Activated CD4-positive, alpha-beta T cell treated with anti-CD3 and anti-CD28 coated beads, Interleukin-2, amount 10 ng/mL, durations not matched to agents 24 days and 14 days (primary cell): ENCODE results near the gene CD4. TPM values are rescaled to one million over a fixed set of nuclear protein-coding genes. Genes with fewer than 3 reads are reported as not detected.
A peak's percentile ranks its signal among the peaks of the same experiment; 100 is the strongest.
"Not testable (repeated sequence)": the region's sequence is repeated elsewhere in the genome, so short reads cannot be mapped to it uniquely, and the experiment has no call there.

Source experiments
- DNase-seq: peaks from one replicate; pipeline ENCODE4 v3.0.0; 2022
- H3K27ac Mint-ChIP-seq: one replicate; pipeline ENCODE4 v1.8.0; 2022; ENCODE audit warnings: mild to moderate bottlenecking, mixed read lengths
- H3K27me3 Mint-ChIP-seq: one replicate; pipeline ENCODE4 v1.8.0; 2022; ENCODE audit warnings: mixed read lengths
- H3K36me3 Mint-ChIP-seq: one replicate; pipeline ENCODE4 v1.8.0; 2022; ENCODE audit warnings: low read depth, mild to moderate bottlenecking, mixed read lengths
- H3K4me1 Mint-ChIP-seq: one replicate; pipeline ENCODE4 v1.8.0; 2021; ENCODE audit warnings: mixed read lengths
- H3K4me3 Mint-ChIP-seq: one replicate; pipeline ENCODE4 v1.8.0; 2022; ENCODE audit warnings: mild to moderate bottlenecking, moderate library complexity, mixed read lengths
- H3K9me3 Mint-ChIP-seq: one replicate; pipeline ENCODE4 v1.8.0; 2021; ENCODE audit warnings: mixed read lengths
- intact Hi-C: fragments of 100-400 bp; cut with micrococcal nuclease; formaldehyde crosslinking; loops from one replicate; pipeline ENCODE4 v1.15.1; 2023
- total RNA-seq: library from RNA; stranded (reverse); gene quantifications from 2 replicates; pipeline ENCODE4 v1.2.3, GENCODE V29; 2022

The CD4 gene
- total RNA-seq, 1 donor from 2014 or later = 271 TPM

GRCh38 chr12:6866163-6866919 is 77.0 kb downstream of the CD4 start:
- peaks cover 71% of the 10 kb centered on the region for H3K36me3 Mint-ChIP-seq
- DNase-seq = no peak
- H3K27me3 Mint-ChIP-seq = no peaks in the 10 kb centered on the region
- H3K9me3 Mint-ChIP-seq = no peaks in the 10 kb centered on the region
- H3K4me3 Mint-ChIP-seq = peak overlapping the region; percentile 89
- H3K4me1 Mint-ChIP-seq = peaks cover 41% of the 10 kb centered on the region
- H3K27ac Mint-ChIP-seq = peak overlapping the region; percentile 29
- intact Hi-C loops = no loop called here

- intact Hi-C loops = loop anchor here (1.0 kb wide), 1 partner anchor 15 kb away; the partner anchor contains the start of gene USP5
- peaks cover 75% of the 10 kb centered on the region for H3K36me3 Mint-ChIP-seq
Measured at GRCh38 chr12:6866920-6867412, 77.6 kb downstream of the CD4 start.

GRCh38 chr12:6867413-6868210 is 78.3 kb downstream of the CD4 start, which contains the start of gene TPI1:
Gene TPI1 (plus strand): TSS chr12:6867531. CDS start chr12:6867567, 36 bp downstream.
- H3K36me3 Mint-ChIP-seq = peaks cover 74% of the 10 kb centered on the region
- intact Hi-C loops = loop anchor here (1.0 kb wide), 2 partner anchors 15 to 333 kb away; partner anchors contain the start of genes GAPDH and USP5
- H3K4me1 Mint-ChIP-seq = peaks cover 50% of the 10 kb centered on the region
- H3K27ac Mint-ChIP-seq = peak within 1 kb of the TSS; percentile 99
- H3K27me3 Mint-ChIP-seq = no peaks in the 10 kb centered on the region
- H3K4me3 Mint-ChIP-seq = peak within 1 kb of the TSS; percentile 89
- DNase-seq = peak; percentile 94
- no peaks in the 10 kb centered on the region for H3K9me3 Mint-ChIP-seq

More at GRCh38 chr12:6866920-6867412, 77.6 kb downstream of the CD4 start:
- Mint-ChIP-seq H3K9me3 (no peaks in the 10 kb centered on the region), H3K27ac (peak overlapping the region; percentile 99), H3K27me3 (no peaks in the 10 kb centered on the region), H3K4me1 (peaks cover 46% of the 10 kb centered on the region), H3K4me3 (peak overlapping the region; percentile 89)
- DNase-seq = no peak

GRCh38 chr12:6868211-6869048 is 79.1 kb downstream of the CD4 start:
- H3K4me3 Mint-ChIP-seq = peak overlapping the region; percentile 89
- peaks cover 70% of the 10 kb centered on the region for H3K36me3 Mint-ChIP-seq
- peak; percentile 73 for DNase-seq
- intact Hi-C loops = loop anchor here (1.0 kb wide), 1 partner anchor 334 kb away; the partner anchor contains the start of gene GAPDH
- peak overlapping the region; percentile 93 for H3K27ac Mint-ChIP-seq
- H3K9me3 Mint-ChIP-seq = no peaks in the 10 kb centered on the region
- H3K4me1 Mint-ChIP-seq = peaks cover 50% of the 10 kb centered on the region
- H3K27me3 Mint-ChIP-seq = no peaks in the 10 kb centered on the region

GRCh38 chr12:6869049-6870021 is 80.0 kb downstream of the CD4 start:
- H3K9me3 Mint-ChIP-seq = no peaks in the 10 kb centered on the region
- no peaks in the 10 kb centered on the region for H3K27me3 Mint-ChIP-seq
- intact Hi-C loops = loop anchor here (5.0 kb wide), 3 partner anchors 68 to 262 kb away; partner anchors contain the start of genes CHD4 and LPCAT3

GRCh38 chr12:6870304-6870703 is 81.0 kb downstream of the CD4 start:
- DNase-seq, H3K27me3 Mint-ChIP-seq, H3K9me3 Mint-ChIP-seq: not testable (repeated sequence)
- peaks cover 64% of the 10 kb centered on the region for H3K36me3 Mint-ChIP-seq
- peak overlapping the region; percentile 93 for H3K27ac Mint-ChIP-seq
- H3K4me1 Mint-ChIP-seq = peaks cover 57% of the 10 kb centered on the region
- intact Hi-C loops = loop anchor here (5.0 kb wide), 3 partner anchors 67 to 263 kb away; partner anchors contain the start of genes CHD4 and LPCAT3
- peak overlapping the region; percentile 89 for H3K4me3 Mint-ChIP-seq

More at GRCh38 chr12:6869049-6870021, 80.0 kb downstream of the CD4 start:
- Mint-ChIP-seq H3K4me3 (peak overlapping the region; percentile 89), H3K4me1 (peaks cover 54% of the 10 kb centered on the region), H3K36me3 (peaks cover 68% of the 10 kb centered on the region), H3K27ac (peak overlapping the region; percentile 93)
- DNase-seq = peak; percentile 96

Other genes starting within 250 kb of the CD4 start
- gene IFFO1, start 233.5 kb upstream of the CD4 start, total RNA-seq = 16.0 and 16.9 TPM in 2 replicates
- gene NOP2, start 221.2 kb upstream of the CD4 start, total RNA-seq = 192 and 193 TPM in 2 replicates
- gene CHD4, start 182.1 kb upstream of the CD4 start, total RNA-seq = 356 and 363 TPM in 2 replicates
- 3.3 and 4.2 TPM in 2 replicates for gene LPAR5, start 153.6 kb upstream of the CD4 start, total RNA-seq
- gene ACRBP, start 142.1 kb upstream of the CD4 start, total RNA-seq = 0.47 and 0.64 TPM in 2 replicates
- 13.7 and 15.8 TPM in 2 replicates for gene ING4, start 126.4 kb upstream of the CD4 start, total RNA-seq
- gene ZNF384, start 100.2 kb upstream of the CD4 start, total RNA-seq = 83.6 and 84.4 TPM in 2 replicates
- gene PIANP, start 88.7 kb upstream of the CD4 start, total RNA-seq = 0.09 TPM in 1 of 2 replicates, not detected in the other
- gene COPS7A, start 65.5 kb upstream of the CD4 start, total RNA-seq = 39.5 and 44.8 TPM in 2 replicates
- gene MLF2, start 36.4 kb upstream of the CD4 start, total RNA-seq = 163 and 180 TPM in 2 replicates
- gene PTMS, start 23.2 kb upstream of the CD4 start, total RNA-seq = 245 and 267 TPM in 2 replicates
- 253 and 269 TPM in 2 replicates for gene LAG3, start 17.0 kb upstream of the CD4 start, total RNA-seq
- 0.21 and 0.43 TPM in 2 replicates for gene GPR162, start 32.3 kb downstream of the CD4 start, total RNA-seq
- gene P3H3, start 38.9 kb downstream of the CD4 start, total RNA-seq = 4.1 and 4.7 TPM in 2 replicates
- 1.6 and 1.7 TPM in 2 replicates for gene GNB3, start 51.4 kb downstream of the CD4 start, total RNA-seq
- 32.6 and 33.7 TPM in 2 replicates for gene CDCA3, start 61.8 kb downstream of the CD4 start, total RNA-seq
- gene USP5, start 62.6 kb downstream of the CD4 start, total RNA-seq = 121 TPM in 2 replicates
- gene TPI1, start 78.0 kb downstream of the CD4 start, total RNA-seq = 1,614 and 1,630 TPM in 2 replicates
- gene SPSB2, start 83.8 kb downstream of the CD4 start, total RNA-seq = 3.4 TPM in 2 replicates
- 6.3 and 6.6 TPM in 2 replicates for gene LRRC23, start 115.3 kb downstream of the CD4 start, total RNA-seq
- 202 and 206 TPM in 2 replicates for gene ENO2, start 125.1 kb downstream of the CD4 start, total RNA-seq
- gene ATN1, start 138.4 kb downstream of the CD4 start, total RNA-seq = 61.6 and 66.8 TPM in 2 replicates
- gene RNU7-1, start 154.3 kb downstream of the CD4 start, total RNA-seq = not detected in 2 replicates
- 168 and 174 TPM in 2 replicates for gene C12orf57, start 154.5 kb downstream of the CD4 start, total RNA-seq
- 349 and 355 TPM in 2 replicates for gene PTPN6, start 161.8 kb downstream of the CD4 start, total RNA-seq
- gene PHB2, start 181.1 kb downstream of the CD4 start, total RNA-seq = 474 and 487 TPM in 2 replicates
- 129 and 131 TPM in 2 replicates for gene EMG1, start 181.4 kb downstream of the CD4 start, total RNA-seq
- 29.2 and 29.5 TPM in 2 replicates for gene LPCAT3, start 228.9 kb downstream of the CD4 start, total RNA-seq